ENCODE measurements around the gene SARDH. TPM values are rescaled to one million over a fixed set of nuclear protein-coding genes. Genes with fewer than 3 reads are reported as not detected.

Gene SARDH
- total and polyA plus RNA-seq, 2 of the 8 experiments (the other 6 are each of a cell fraction or from before 2014, with no cell fraction given), result 6.4 to 7.4 TPM

DNA sequence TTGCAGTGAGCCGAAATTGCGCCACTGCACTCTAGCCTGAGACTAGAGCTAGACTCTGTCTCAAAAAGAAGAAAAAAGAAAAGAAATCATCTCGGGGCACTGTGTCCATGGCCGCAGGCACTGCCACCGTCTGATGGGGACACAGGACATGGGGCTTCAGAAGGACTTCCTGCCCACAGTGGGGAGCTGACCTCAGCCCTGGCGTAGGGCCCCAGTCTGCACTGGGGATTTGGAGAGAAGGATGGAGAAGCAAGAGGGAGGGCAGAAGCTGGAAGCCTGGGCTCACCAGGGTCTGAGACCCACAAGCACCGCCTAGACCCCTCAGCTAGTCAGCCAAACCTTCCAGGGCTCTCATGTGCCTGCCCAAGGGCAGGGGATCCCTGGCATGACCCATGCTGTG is 4.1 kb upstream of the SARDH start:
- H3K23ac ChIP-seq (ENCODE audit: insufficient read length), result no peak overlapping the region
- no peak for DNase-seq (ENCODE audit: low read depth in 1 of 2, low spot score in 2 of 2)
- H3K79me1 ChIP-seq (ENCODE audit: low read depth, low read length), result no peaks in the 10 kb centered on the region
- H2BK15ac ChIP-seq (ENCODE audit: low read length), result no peak overlapping the region
- no peak overlapping the region for H3K4ac ChIP-seq (replicated peaks; ENCODE audit: insufficient read length, low read depth, low read length)
- TF ChIP-seq HDAC6 (IDR thresholded peaks at IDR 0.05; ENCODE audit: low read depth, low read length) (no peak), BCL11A (IDR thresholded peaks at IDR 0.05; ENCODE audit: low read depth in 2 of 2, low read length in 2 of 2) (no peak), MAX (IDR thresholded peaks at IDR 0.05) (no peak), POLR2A (IDR thresholded peaks at IDR 0.05; ENCODE audit: control extremely low read depth in 1 of 2, low read depth in 2 of 2, low read length in 2 of 2) (no peak), CREB1 (IDR thresholded peaks at IDR 0.05) (no peak), CHD2 (IDR thresholded peaks at IDR 0.05; ENCODE audit: low read length) (no peak), TCF12 (IDR thresholded peaks at IDR 0.05; ENCODE audit: low read depth, low read length) (no peak), TBP (IDR thresholded peaks at IDR 0.05; ENCODE audit: low read depth, low read length) (no peak)
- FAIRE-seq, result no peak
- H3K9ac ChIP-seq (replicated peaks in 1 of 4; ENCODE audit: extremely low read depth in 1 of 4, low read depth in 3 of 4, low read length in 3 of 4), result no peak overlapping the region
- no peak overlapping the region for H2BK20ac ChIP-seq (ENCODE audit: low read length)
- WGBS, 2 experiments (ENCODE audit: extremely low coverage in 1 of 2, insufficient coverage in 1 of 2, insufficient read length in 1 of 2, insufficient replicate concordance in 2 of 2, low coverage in 1 of 2, low lambda C conversion rate in 2 of 2, missing lambda C conversion rate in 1 of 2), result 93% methylated on average over 6 of the region's 7 CpGs; no CpG with 5 or more reads in 1 of the 2 experiments
- no peak overlapping the region for H4K5ac ChIP-seq (ENCODE audit: insufficient read length, low read depth, low read length)
- no peak overlapping the region for H3K18ac ChIP-seq (ENCODE audit: extremely low read depth, low read length)
- H4K91ac ChIP-seq (replicated peaks; ENCODE audit: insufficient read length, low read length), result no peak overlapping the region
- H2BK120ac ChIP-seq (replicated peaks; ENCODE audit: low read depth, low read length), result no peak overlapping the region
- no peak overlapping the region for H3K27ac ChIP-seq (ENCODE audit: low read depth, low read length)
- no peak overlapping the region for H4K8ac ChIP-seq (ENCODE audit: extremely low read depth, insufficient read depth, low read length)
- H3K56ac ChIP-seq (replicated peaks; ENCODE audit: insufficient read length, low read depth, low read length), result no peak overlapping the region
- CTCF ChIA-PET (ENCODE audit: partially characterized antibody), result interaction anchor here (0.6 to 4.7 kb wide), 44 partner anchors 8 to 473 kb away, joined by 3 to 39 read pairs (median 5); partner anchors contain the start of gene ADAMTSL2
- H3K9me3 ChIP-seq (ENCODE audit: insufficient read depth in 2 of 2, low read depth in 1 of 2, low read length in 1 of 2), result no peaks in the 10 kb centered on the region
- H2AK5ac ChIP-seq (ENCODE audit: low read depth, low read length), result no peak overlapping the region
- peaks cover 0 to 16% (median 12%) of the 10 kb centered on the region in 4 experiments; a peak in 6 of 7 replicates for H3K4me1 ChIP-seq (replicated peaks in 1 of 4; ENCODE audit: control insufficient read depth in 3 of 4, insufficient read depth in 4 of 4, low read length in 3 of 4)
- H3K4me2 ChIP-seq (ENCODE audit: insufficient read depth in 1 of 2, low read depth in 2 of 2, low read length in 2 of 2), result no peak overlapping the region
- POLR2A ChIA-PET (ENCODE audit: partially characterized antibody), result interaction anchor here (1.0 to 1.7 kb wide), 3 partner anchors 10 to 394 kb away, joined by 4 to 5 read pairs (median 4); partner anchors contain the start of genes MED22 and RPL7A
- H2BK12ac ChIP-seq (ENCODE audit: low read depth, low read length), result no peak overlapping the region
- no peaks in the 10 kb centered on the region; the same call in 1 of the 2 replicates for H3K23me2 ChIP-seq (ENCODE audit: low read depth, low read length)
- no peak overlapping the region for H3K14ac ChIP-seq (ENCODE audit: insufficient read length)
- no peaks in the 10 kb centered on the region for H3K27me3 ChIP-seq (replicated peaks in 1 of 4; ENCODE audit: control insufficient read depth in 3 of 4, extremely low read depth in 1 of 4, insufficient read depth in 3 of 4, low read length in 3 of 4)
- no peak overlapping the region for H2BK5ac ChIP-seq (ENCODE audit: low read depth, low read length)
- no peak overlapping the region for H2AFZ ChIP-seq (ENCODE audit: low read length)
- H3K36me3 ChIP-seq (ENCODE audit: control insufficient read depth in 2 of 4, insufficient read depth in 4 of 4, low read length in 3 of 4), result no peaks in the 10 kb centered on the region
- no peaks in the 10 kb centered on the region for H4K20me1 ChIP-seq (replicated peaks in 1 of 2; ENCODE audit: control insufficient read depth in 1 of 2, insufficient read depth in 2 of 2, low read length in 2 of 2)
- no peak overlapping the region for H3K4me3 ChIP-seq (ENCODE audit: extremely low read depth in 1 of 4, insufficient read depth in 2 of 4, low read depth in 3 of 4, low read length in 4 of 4)
- H3K79me2 ChIP-seq (ENCODE audit: control insufficient read depth in 1 of 2, insufficient read depth in 2 of 2, low read length in 2 of 2), result no peaks in the 10 kb centered on the region
